DMS 273 (cell line): ENCODE results near the gene WWOX.
A peak's percentile ranks its signal among the peaks of the same experiment; 100 is the strongest.

Experiments used
- DNase-seq: peaks from one replicate; lab custom pipeline; 2025; ENCODE audit not compliant: unreplicated experiment; lab: John Stamatoyannopoulos, UW

The WWOX gene

DNA sequence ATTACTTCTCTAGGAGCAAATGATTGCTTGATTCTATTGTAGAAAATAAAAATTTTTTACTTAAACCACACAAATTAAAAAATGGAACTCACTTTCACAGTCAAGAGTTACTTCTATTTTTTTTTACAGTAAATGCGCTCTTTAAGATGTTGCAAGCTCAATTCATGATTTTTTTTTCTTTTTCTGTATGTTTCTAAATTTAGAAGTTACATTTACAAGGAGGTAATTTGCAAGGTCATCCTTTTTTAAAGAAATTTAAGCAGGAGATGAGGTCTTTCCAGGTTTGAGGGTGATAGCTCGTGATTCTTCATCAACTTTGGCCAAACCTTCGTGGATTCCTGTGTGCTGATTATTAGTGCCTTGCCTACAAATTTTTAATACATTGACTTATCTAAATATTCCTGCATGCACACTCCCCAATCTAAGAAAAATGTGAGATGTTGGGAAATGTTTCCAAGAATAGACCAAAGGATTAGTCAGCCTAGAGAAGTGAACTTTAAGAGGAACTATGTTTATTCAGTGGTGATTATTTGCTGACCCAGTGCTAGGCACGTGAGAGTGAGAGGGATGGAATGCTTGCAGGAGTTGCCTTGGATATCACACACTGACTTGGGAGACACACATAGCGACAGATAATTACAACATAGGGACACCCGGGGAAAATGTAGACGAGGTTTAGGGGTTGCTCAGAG is 1071.2 kb downstream of the WWOX start:
- DNase-seq: no peak

DNA sequence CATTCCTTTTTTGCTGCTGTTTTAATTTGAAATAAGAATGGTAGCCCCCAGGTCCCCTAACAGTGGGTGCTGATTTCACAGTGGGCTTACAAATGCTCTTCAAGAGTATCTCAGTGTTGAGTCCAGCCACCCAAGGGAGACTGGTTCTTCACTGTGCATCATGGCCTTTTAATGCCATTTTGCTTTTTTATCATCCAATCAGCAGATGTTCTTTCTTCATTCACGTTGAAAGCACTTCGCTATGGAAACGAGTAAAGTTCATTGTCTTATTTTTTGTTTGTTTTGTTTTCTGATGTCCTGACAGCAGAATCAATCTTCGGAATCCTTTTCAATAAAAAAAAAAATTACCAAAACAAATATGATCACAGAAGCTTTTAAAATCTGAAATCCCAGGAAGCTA is 1072.0 kb downstream of the WWOX start:
- no peak for DNase-seq

DNA sequence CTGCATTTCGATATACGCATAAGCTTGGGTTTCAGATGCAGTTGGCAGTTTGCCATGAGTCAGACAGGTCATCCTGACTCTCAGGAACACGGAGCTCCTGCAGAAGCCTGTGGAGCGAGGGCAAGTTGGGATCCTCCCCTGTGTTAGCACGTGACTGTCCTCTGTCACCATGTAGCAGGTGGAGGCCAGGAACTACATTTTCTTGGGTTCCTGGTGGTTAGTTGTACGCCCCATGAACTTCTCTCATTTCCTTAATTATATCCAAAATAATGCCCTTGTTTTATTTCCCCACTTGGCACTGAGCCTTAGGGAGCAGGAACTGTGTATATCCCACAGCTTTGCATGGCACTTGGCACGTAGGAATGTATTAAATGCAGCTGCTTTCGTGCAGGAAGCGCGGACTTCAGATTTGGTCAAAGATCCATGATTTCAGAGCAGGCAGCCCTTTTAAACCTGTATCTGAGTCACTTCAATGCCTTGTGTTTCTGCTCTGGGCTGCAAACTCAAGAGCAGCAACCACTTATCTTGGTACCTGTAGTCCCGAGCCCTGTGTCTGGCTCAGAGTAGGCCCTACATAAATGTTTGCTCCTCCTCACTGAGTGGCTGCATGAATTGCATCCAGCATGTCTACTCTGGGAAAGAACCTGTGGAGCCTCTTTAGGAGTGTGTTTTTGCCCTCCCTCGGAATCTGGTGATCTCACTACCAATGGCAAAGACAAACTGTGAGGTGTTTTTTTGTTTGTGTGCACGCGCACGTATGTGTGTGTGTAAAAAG is 1072.7 kb downstream of the WWOX start:
- no peak for DNase-seq

DNA sequence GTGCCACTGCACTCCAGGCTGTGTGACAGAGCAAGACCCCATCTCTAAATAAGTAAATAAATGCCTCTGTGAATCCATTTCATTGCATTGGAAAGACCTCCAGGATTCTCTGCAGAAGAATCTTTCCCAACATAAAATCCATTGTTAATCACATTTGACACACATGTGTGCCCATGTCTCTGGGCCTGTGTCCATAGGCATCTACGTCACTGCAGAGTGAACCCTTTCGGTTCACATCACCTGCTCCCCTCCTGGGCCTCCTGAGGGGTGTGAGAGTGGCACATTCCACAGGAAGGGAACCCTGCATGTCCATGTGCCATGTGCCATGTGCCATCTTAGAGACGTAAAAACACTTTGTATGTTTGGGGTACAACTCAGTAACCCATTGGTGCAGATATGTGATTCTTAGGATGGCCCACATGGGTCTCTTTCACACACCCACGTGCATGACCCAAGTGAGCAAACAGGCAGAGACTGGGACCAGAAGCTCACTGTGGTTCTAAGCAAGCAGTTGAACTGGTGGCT is 1073.6 kb downstream of the WWOX start:
- no peak for DNase-seq

DNA sequence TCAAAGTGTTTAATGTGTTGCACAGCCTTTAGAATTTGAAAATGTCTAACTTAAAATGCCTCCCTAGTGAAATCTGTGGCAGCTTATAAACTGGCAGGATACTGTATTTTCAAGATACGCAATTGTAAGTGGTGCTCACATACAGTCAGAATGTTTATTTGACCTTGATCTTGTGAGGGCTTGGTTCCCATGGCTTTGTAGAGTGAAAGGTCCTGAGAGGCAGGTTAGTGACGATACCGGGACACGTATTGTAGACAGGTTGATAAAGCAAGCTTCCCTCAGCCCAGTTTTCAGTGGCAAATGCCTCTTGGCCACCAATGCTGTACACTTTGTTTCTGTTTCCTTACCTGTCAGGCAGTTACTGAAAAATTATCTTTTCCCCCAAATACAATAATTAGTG is 1074.5 kb downstream of the WWOX start:
- no peak for DNase-seq

DNA sequence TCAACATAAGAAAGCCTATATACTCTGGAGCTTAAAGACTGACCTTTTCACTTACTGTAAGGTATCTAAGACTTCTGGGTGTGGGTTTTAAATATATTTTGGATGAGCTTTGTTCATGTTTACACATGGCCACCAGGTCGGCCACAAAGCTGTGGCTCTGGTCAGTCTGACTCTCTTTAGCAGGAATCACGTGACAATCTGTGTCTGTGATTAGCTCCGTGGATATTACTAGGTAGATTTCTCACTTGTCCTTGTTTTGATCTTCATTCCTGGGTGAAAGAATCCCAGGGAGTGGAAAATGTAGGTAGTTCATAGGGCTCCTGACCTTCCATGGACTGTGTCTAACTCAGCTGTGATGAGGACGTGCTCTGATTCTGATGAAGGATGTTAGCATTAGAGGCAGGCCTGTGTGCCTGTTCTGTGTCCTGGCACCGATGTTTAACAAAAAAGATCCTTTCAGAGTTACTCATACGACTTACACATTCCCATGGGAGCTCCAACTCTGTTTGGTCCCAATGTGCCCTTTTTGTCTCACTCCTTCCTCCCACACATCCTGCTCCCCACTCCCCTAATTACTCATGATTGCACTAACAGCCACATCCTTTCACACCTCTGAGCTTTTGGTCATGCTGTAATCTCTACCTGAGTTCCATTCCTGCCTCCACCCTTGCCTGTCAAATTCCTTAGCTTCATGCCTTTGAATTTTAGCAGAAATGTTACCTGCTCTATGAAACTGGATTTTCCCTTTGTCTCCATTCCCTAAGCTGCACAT is 1076.0 kb downstream of the WWOX start:
- DNase-seq: no peak

DNA sequence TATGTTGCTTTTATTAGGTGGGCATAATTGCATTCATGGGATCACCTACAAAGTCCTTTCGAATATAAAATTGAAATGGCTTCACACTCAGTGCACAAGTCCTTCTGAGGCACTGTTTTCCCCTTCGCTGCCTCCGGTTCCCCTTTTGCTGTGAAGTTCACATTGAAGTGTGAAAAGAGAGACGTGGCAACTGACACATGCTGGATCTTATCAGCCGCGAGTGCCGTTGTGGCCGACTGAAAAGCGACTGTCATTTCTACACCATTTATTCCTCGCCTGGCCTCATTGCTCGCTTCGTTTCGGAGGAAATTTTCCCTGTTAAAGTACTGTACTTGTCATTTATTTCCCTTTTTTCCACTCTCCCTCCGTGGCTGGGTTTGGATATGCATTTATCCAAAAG is 1077.6 kb downstream of the WWOX start:
- DNase-seq: no peak

DNA sequence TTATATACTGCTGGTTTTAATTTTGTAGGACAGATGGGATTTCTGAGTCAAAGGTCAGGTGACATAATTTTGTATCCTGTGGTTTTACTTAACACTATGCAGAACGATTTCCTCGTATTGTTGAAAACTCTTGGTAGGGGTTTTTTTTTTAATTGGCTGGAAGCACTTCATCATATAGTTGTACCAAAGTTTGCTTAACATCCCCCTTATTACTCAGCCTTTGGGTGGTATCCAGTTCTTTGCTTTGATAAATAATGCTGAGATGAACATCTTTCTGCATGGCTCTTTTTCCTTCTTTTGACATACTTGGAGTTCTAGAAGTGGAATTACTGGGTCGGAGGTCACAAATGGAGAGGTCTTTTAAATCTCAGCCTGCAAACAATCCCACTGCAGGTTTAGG is 1082.0 kb downstream of the WWOX start:
- no peak for DNase-seq

DNA sequence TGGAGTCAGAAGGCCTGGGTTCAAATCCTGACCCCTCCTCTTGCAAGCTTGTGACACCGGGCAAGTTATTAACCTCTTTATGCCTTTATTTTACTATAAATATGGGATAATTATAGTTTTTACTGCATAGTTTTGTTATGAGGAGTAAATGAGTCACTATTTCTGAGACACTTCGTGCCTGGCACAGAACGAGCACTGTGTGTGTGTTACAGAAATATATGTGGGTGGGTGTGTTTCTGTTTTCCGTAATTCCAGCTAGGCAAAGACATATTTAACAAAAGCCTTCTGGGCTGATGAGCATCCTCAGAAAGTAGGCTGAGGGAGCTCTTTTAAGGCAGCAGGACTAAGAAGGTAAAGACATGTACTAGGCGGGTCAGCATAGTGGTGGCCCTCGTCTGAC is 1083.2 kb downstream of the WWOX start:
- no peak for DNase-seq

DNA sequence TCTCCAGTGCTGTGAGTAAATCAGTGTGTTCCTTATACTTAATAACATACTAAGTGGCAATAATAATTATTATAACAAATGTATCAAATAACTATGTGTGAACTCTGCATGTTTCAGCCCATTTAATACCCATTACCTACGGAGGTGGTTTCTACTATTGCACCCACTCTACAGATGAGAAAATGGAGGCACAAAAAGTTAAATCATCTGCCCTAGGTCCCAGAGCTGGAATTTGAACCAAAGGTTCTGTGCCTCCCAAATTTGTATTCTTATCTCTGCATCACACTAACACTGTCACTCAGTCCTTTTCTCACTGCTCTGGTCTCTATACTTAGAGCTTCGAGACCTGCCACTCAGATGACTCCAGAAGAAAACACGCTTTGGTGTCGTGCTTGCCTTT is 1084.1 kb downstream of the WWOX start:
- DNase-seq: no peak

DNA sequence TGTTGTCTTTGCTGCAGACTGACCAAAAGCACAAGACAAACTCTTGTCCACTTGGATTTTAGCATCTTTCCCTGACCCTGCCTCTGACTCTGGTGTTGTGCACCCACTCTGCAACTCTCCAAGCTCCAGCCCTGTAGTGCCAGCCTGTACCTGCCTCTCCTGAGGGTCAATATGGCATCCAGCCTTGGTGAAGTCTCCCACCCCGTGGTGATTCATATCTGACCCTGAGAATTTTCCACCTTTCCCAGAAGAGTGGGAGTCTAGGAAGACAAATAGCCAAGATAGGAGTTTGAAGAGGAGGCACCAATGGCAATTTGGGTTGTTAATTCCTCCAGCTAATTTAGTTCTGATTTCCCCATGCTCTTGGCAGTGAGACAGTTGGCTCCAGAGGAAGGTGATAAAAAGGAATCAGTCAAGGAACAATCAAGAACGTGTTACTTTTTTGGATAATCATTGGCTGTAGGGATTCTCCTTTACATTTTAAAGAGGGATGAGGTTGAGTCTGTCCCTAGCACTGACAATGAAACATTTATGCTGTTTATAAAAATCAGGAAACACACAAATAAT is 1085.1 kb downstream of the WWOX start:
- no peak for DNase-seq

DNA sequence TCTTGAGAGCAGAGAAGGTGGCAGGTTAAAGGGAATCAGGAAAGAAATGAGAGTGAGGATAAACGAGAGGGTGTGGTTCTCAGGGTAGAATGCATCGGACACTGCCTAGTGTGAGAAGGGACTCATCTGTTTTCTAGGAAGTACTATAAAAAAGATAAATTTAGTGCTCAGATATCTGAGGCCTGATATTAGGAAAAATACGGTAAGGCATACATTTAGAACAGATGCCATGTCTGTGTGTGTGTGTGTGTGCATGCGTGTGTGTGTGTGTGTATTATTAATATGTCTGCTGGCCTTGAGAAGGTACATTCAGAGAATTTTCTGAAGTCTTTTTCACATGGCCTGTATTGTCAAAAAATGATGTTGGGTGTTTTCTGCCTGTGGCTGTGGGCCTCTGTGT is 1086.3 kb downstream of the WWOX start:
- DNase-seq: peak; percentile 12

DNA sequence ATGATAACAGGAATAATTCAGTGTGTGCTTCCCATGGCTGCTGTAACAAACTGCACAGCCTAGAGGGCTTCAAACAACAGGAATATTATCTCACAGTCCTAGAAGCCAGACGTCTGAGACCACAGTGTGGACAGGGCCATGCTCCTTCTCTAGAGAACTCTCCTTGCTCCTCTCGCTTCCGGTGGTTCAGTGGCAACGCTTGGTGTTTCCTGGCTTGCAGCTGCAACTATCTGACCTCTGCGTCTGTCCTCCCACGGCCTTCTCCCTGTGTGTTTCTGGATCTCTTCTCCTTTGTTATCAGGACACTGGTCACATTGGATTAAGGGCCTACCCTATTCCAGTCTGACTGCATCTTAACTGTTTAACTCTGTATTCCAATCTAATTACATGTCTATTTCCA is 1086.7 kb downstream of the WWOX start:
- DNase-seq: no peak

DNA sequence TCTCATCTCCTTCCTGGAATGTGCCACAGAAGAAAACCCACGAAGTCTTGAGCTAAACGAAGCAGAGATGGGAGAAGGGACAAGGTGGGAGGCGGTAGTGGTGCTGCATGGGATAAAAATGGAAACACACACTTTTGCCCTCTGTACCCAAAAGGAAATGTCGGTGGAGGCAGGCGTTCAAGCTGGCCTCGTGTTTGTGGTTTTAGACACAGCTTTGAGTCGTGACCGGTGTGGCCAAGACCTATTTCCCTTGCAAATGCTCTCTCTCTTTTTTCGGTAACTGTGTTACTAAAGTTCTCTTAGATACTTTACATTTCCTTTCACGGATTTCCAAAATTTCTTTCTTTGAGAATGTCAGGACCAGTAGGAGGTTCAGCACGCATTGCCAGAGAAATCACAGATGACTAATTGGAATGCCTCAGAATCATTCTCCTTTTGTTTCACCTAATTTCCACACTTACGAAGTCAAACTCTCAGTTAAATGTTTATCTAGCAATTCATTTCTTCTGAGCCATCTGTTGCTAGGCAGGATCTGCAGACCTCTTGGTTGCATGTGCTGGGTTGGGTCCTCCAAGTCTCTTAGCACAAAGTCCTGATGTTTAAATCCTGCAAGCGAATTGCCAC is 1088.8 kb downstream of the WWOX start:
- no peak for DNase-seq

DNA sequence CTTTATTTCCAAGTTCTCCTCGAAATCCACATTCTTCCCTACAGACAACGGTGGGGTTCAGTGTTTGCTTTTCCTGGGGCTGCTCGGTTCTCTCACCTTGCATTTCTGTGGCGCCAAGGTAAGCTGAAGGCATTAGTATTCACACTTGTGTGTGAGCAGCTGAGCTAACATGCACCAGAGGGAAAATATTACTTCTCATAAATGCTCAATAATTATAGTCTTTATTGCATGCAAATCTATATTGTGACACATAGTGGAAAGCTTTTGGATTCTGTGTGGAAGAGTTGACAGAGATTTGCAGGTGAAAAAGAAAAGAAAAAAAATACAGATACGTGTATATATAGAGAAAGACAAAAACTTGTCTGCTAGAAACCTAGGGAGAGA is 1089.3 kb downstream of the WWOX start:
- DNase-seq: no peak

DNA sequence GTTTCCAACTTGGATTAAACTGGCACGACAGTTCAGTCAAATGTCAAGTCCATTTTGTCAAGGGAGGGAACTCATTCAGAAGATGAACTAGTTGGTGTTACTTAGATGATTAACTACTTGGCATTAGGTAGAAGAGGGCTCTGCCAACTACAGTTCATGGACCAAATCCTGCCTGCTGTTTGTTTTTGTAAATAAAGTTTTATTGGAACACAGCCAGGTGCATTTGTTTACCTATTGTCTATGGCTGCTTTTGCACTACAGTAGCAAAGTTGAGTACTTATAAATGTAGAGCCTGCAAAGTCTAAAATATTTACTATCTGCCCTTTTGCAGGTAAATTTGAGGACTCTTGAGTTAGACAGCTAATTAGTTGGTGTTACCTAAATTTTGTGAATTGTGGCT is 1091.1 kb downstream of the WWOX start:
- no peak for DNase-seq

DNA sequence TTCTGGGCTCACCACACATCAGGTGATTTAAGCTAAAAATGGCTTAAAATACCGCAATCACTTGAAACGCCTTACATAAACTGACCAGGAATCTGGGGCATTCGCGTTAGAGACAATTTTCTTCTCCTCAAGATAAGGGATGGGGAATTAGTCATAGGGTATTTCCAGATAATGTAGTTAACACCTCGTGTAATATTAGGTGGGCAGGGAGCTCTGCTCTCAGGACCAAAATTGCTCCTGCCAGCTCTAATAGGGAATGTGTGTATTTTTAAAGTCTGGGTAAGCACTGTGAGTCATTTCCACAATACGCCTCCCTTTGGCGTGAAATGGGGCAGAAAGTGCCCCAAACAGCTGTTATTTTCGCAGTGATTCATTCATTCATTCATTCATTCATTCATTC is 1092.5 kb downstream of the WWOX start:
- DNase-seq: no peak

DNA sequence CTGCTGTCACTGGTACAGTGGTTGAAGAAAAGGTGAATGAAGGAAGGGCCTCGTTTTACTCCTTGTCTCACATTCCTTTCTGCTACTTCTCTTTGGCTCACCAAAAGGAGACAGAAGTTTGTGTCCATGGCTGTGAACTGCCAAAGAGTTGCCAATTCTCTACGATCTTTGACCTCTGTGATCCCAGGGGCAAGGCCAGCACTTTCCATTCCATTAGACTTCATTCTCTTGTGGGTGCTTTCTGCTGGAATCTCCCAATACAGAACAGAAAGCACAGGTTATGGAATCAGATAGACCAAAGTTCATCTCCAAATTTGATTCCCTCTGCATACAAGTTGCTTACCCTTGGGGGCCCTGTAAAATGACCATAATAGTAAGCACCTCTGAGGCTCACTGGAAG is 1093.5 kb downstream of the WWOX start:
- no peak for DNase-seq

DNA sequence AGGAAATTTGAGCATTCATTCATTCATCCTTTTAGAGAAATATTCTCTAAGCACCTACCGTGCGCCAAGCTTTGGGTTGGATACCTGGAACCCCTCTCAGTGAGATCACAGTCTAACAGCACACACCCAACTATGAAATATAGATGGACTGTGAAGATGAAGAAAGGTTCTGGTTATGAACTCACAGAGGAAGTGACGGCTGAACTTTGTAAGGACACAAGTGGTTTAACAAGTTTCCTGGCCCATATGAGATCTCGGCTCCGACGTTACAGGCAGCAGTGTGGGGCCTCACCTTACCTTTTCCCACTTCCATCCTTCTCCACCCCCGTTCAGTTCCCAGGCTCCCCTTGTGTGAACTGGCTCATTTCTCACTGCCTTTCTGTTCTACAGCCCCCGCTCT is 1094.8 kb downstream of the WWOX start:
- DNase-seq: no peak

DNA sequence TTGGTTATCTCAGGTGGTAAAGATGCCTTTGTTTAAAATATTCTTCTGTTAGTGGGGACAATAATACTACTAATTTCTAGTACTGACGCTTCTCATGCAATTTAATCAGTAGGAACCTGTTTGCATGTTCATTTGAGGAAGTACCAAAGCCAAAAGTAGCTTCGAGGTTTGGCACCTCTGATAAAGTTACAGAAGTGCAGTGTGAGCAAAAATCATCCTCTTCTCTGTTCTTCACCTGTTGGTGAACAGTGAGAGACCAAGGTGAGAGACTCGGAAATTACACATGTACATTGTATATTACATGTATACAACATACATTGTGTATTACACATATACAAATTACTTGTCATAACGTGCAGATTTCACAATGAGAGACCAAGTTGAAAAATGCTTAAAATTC is 1096.5 kb downstream of the WWOX start:
- no peak for DNase-seq

DNA sequence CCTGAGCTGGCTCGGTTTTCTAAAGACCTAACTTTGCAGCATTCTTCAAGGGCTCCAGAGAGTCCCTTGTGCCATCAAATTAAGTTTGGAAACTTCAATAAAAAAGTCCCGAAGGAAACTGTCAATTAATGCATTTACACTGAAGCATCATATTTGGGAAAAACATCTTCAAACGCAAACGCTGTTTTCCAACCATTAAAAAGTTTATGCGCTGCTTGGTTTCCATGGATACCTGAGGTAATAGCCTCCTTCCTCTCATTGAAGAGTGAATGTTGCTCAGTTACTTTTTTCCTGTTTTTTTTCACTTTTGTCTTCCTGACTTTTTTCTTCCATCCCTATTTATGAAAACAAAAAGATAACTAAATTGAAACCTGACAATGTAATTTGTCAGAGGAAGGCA is 1102.0 kb downstream of the WWOX start:
- no peak for DNase-seq
